H1 (cell line): ENCODE data around the gene DLX2. TPM values are rescaled to one million over a fixed set of nuclear protein-coding genes. Genes with fewer than 3 reads are reported as not detected.
"Not testable (repeated sequence)": the region's sequence is repeated elsewhere in the genome, so short reads cannot be mapped to it uniquely, and the experiment has no call there.

Source experiments
- CTCF ChIA-PET: fragments of 300-600 bp; sonication (Branson Sonifier 250); formaldehyde crosslinking; loops from one replicate; lab custom pipeline; 2021; ENCODE audit not compliant: partially characterized antibody; lab: Charles Lee
- POLR2A ChIA-PET: fragments of 300-600 bp; sonication (Branson Sonifier 250); formaldehyde crosslinking; loops from one replicate; lab custom pipeline; 2021; ENCODE audit warnings: inconsistent platforms; ENCODE audit not compliant: partially characterized antibody; lab: Charles Lee
- DNase-seq, 2 experiments: peaks; one replicate each; pipeline versions ENCODE4 v3.0.0 to v3.0.0-alpha.2; 2010 to 2022; ENCODE audit warnings: low spot score in 2 of 2, low read depth in 1 of 2, mixed read lengths in 1 of 2
- FAIRE-seq: peaks from 2 replicates; lab custom pipeline; 2011; peaks lifted over from hg19 to GRCh38; lab: Jason Lieb, UNC
- H2AFZ ChIP-seq: 2 replicates; pipeline ENCODE4 v1.8.1; 2012; ENCODE audit warnings: low read length, inconsistent platforms
- H2AK5ac ChIP-seq: 2 replicates; pipeline ENCODE4 v1.6.1; 2013; ENCODE audit warnings: low read depth, low read length
- H2BK120ac ChIP-seq: replicated peaks from 2 replicates; pipeline ENCODE3; 2013; ENCODE audit warnings: low read depth, low read length, inconsistent platforms
- H2BK12ac ChIP-seq: 2 replicates; pipeline ENCODE4 v1.6.1; 2013; ENCODE audit warnings: low read depth, low read length
- H2BK15ac ChIP-seq: 2 replicates; pipeline ENCODE4 v1.6.1; 2013; ENCODE audit warnings: low read length
- H2BK20ac ChIP-seq: 2 replicates; pipeline ENCODE4 v1.6.1; 2013; ENCODE audit warnings: low read length
- H2BK5ac ChIP-seq: 2 replicates; pipeline ENCODE4 v1.6.1; 2013; ENCODE audit warnings: low read depth, low read length
- H3K14ac ChIP-seq: 2 replicates; pipeline ENCODE4 v1.6.1; 2013; ENCODE audit warnings: inconsistent platforms; ENCODE audit not compliant: insufficient read length
- H3K18ac ChIP-seq: 2 replicates; pipeline ENCODE4 v1.6.1; 2013; ENCODE audit warnings: low read length; ENCODE audit errors: extremely low read depth
- H3K23ac ChIP-seq: 2 replicates; pipeline ENCODE4 v1.6.1; 2013; ENCODE audit warnings: inconsistent platforms; ENCODE audit not compliant: insufficient read length
- H3K23me2 ChIP-seq: 2 replicates; pipeline ENCODE4 v1.6.1; 2013; ENCODE audit warnings: low read depth, low read length
- H3K27ac ChIP-seq: 2 replicates; pipeline ENCODE4 v1.6.1; 2011; ENCODE audit warnings: low read depth, low read length, inconsistent platforms
- H3K27me3 ChIP-seq, 4 experiments: replicated peaks in 1 of 4; 1 replicate in 1 of 4; 2 replicates in 3 of 4; pipeline versions ENCODE4 v1.6.1 to v1.8.1; 2011 to 2013; ENCODE audit warnings: low read length in 3 of 4, mild to moderate bottlenecking in 3 of 4, inconsistent platforms in 2 of 4, mixed read lengths in 2 of 4, moderate library complexity in 1 of 4; ENCODE audit not compliant: control insufficient read depth in 3 of 4, insufficient read depth in 3 of 4; ENCODE audit errors: extremely low read depth in 1 of 4
- H3K36me3 ChIP-seq, 4 experiments: 2 replicates each; pipeline versions ENCODE4 v1.6.1 to v1.8.1; 2011 to 2013; ENCODE audit warnings: mild to moderate bottlenecking in 4 of 4, low read length in 3 of 4, moderate library complexity in 2 of 4, control low read depth in 1 of 4, inconsistent platforms in 1 of 4; ENCODE audit not compliant: insufficient read depth in 4 of 4, control insufficient read depth in 2 of 4
- H3K4ac ChIP-seq: replicated peaks from 2 replicates; pipeline ENCODE3; 2013; ENCODE audit warnings: low read length, low read depth, mixed read lengths, inconsistent platforms; ENCODE audit not compliant: insufficient read length
- H3K4me1 ChIP-seq, 4 experiments: replicated peaks in 1 of 4; 1 replicate in 1 of 4; 2 replicates in 3 of 4; pipeline versions ENCODE4 v1.6.1 to v1.8.1; 2011 to 2013; ENCODE audit warnings: low read length in 3 of 4, inconsistent platforms in 2 of 4, mixed read lengths in 1 of 4; ENCODE audit not compliant: insufficient read depth in 4 of 4, control insufficient read depth in 3 of 4
- H3K4me2 ChIP-seq, 2 experiments: 2 replicates each; pipeline versions ENCODE4 v1.6.1 to v1.8.1; 2011 to 2013; ENCODE audit warnings: low read depth in 2 of 2, low read length in 2 of 2, control low read depth in 1 of 2, inconsistent platforms in 1 of 2, mild to moderate bottlenecking in 1 of 2; ENCODE audit not compliant: insufficient read depth in 1 of 2
- H3K4me3 ChIP-seq, 4 experiments: fragments of 200-600, 300-600 bp in 1 of 4; sonication (generic), shearing (Covaris generic), sonication (Bioruptor Twin) in 1 of 4; 2 replicates each; pipeline versions ENCODE4 v1.5.1 to v1.8.1; 2011 to 2016; ENCODE audit warnings: low read length in 4 of 4, low read depth in 3 of 4, control low read depth in 2 of 4, inconsistent platforms in 2 of 4, mild to moderate bottlenecking in 2 of 4, mixed read lengths in 1 of 4, moderate library complexity in 1 of 4; ENCODE audit not compliant: insufficient read depth in 2 of 4; ENCODE audit errors: extremely low read depth in 1 of 4
- H3K56ac ChIP-seq: replicated peaks from 2 replicates; pipeline ENCODE3; 2013; ENCODE audit warnings: low read depth, mild to moderate bottlenecking, mixed read lengths, low read length, inconsistent platforms; ENCODE audit not compliant: insufficient read length
- H3K79me1 ChIP-seq: 2 replicates; pipeline ENCODE4 v1.6.1; 2013; ENCODE audit warnings: low read depth, low read length, control low read depth
- H3K79me2 ChIP-seq, 2 experiments: 2 replicates each; pipeline versions ENCODE4 v1.6.1 to v1.8.1; 2012 to 2013; ENCODE audit warnings: low read length in 2 of 2, mild to moderate bottlenecking in 2 of 2, inconsistent platforms in 1 of 2; ENCODE audit not compliant: insufficient read depth in 2 of 2, control insufficient read depth in 1 of 2
- H3K9ac ChIP-seq, 4 experiments: replicated peaks in 1 of 4; 1 replicate in 1 of 4; 2 replicates in 3 of 4; pipeline versions ENCODE4 v1.6.1 to v1.8.1; 2011 to 2013; ENCODE audit warnings: low read depth in 3 of 4, low read length in 3 of 4, control low read depth in 2 of 4, mild to moderate bottlenecking in 2 of 4, moderate library complexity in 2 of 4, inconsistent platforms in 1 of 4; ENCODE audit errors: extremely low read depth in 1 of 4
- H3K9me3 ChIP-seq, 2 experiments: 2 replicates each; pipeline versions ENCODE4 v1.6.1 to v1.8.1; 2012 to 2013; ENCODE audit warnings: mild to moderate bottlenecking in 2 of 2, moderate library complexity in 2 of 2, control low read depth in 1 of 2, inconsistent platforms in 1 of 2, low read depth in 1 of 2, low read length in 1 of 2, mixed read lengths in 1 of 2; ENCODE audit not compliant: insufficient read depth in 2 of 2
- H4K20me1 ChIP-seq, 2 experiments: replicated peaks in 1 of 2; 2 replicates each; pipeline versions ENCODE3 to v1.8.1; 2011 to 2013; ENCODE audit warnings: inconsistent platforms in 2 of 2, low read length in 2 of 2, mild to moderate bottlenecking in 1 of 2; ENCODE audit not compliant: insufficient read depth in 2 of 2, control insufficient read depth in 1 of 2
- H4K5ac ChIP-seq: 2 replicates; pipeline ENCODE4 v1.6.1; 2013; ENCODE audit warnings: low read length, low read depth, mixed read lengths, inconsistent platforms; ENCODE audit not compliant: insufficient read length
- H4K8ac ChIP-seq: 2 replicates; pipeline ENCODE4 v1.8.0; 2013; ENCODE audit warnings: mild to moderate bottlenecking, moderate library complexity, low read length, inconsistent platforms; ENCODE audit not compliant: insufficient read depth; ENCODE audit errors: extremely low read depth
- H4K91ac ChIP-seq: replicated peaks from 2 replicates; pipeline ENCODE3; 2013; ENCODE audit warnings: low read length, mixed read lengths, inconsistent platforms; ENCODE audit not compliant: insufficient read length
- WGBS, 2 experiments: shearing (Covaris generic) in 1 of 2; methylation state at CpG; one replicate each; pipeline versions ENCODE4 v1.1.6 to v1.1.7; 2013 to 2015; ENCODE audit warnings: low lambda C conversion rate in 2 of 2, mixed read lengths in 2 of 2, inconsistent platforms in 1 of 2, low coverage in 1 of 2, missing lambda C conversion rate in 1 of 2; ENCODE audit not compliant: insufficient replicate concordance in 2 of 2, insufficient coverage in 1 of 2, insufficient read length in 1 of 2; ENCODE audit errors: extremely low coverage in 1 of 2, missing lambda C conversion rate in 1 of 2; 5-methylcytosine and 5-hydroxymethylcytosine counted together
- polyA plus RNA-seq, 7 experiments: library from polyadenylated mRNA; depleted of rRNA in 3 of 7; stranded (reverse) in 5 of 7; unstranded in 2 of 7; fragments of >200 nt in 5 of 7; fragments of 200-250 nt in 2 of 7; gene quantifications; 1 replicate in 5 of 7; 2 replicates in 1 of 7; 4 replicates in 1 of 7; pipeline versions ENCODE4 v1.2.1 to v1.2.3, GENCODE V29; 2011 to 2013; ENCODE audit warnings: missing spikeins in 2 of 7, mixed read lengths in 2 of 7
- total RNA-seq: library from RNA; stranded (reverse); fragmentation: NEBNext Ultra II Directional; extraction: Animal tissue kit (Norgen Biotek cat#: 25700); gene quantifications from 2 replicates; pipeline ENCODE4 v1.2.1, GENCODE V29; 2021

DLX2 gene
- total and polyA plus RNA-seq, 2 of the 8 experiments (the other 6 are each of a cell fraction or from before 2014, with no cell fraction given) = 0.45 TPM; not detected in 1

DNA sequence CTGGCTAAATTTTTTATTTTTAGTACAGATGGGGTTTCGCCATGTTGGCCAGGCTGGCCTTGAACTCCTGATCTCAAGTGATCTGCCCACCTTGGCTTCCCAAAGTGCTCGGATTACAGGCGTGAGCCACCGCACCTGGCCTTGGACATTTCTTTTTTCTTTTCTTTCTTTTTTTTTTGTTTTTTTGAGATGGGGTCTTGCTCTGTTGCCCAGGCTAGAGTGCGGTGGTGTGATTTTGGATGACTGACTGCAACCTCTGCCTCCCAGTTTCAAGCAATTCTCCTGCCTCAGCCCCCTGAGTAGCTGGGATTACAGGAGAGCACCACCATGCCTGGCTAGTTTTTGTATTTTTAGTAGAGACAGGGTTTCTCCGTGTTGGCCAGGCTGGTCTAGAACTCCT is 11.5 kb upstream of the DLX2 start:
- H2BK20ac ChIP-seq, H4K5ac ChIP-seq, DNase-seq, H4K8ac ChIP-seq, H4K91ac ChIP-seq, H3K56ac ChIP-seq, H3K9me3 ChIP-seq, H2BK15ac ChIP-seq, POLR2A ChIA-PET, H3K27ac ChIP-seq, FAIRE-seq, H3K79me1 ChIP-seq, H2BK5ac ChIP-seq, H2AFZ ChIP-seq, H3K9ac ChIP-seq, H3K23ac ChIP-seq, H4K20me1 ChIP-seq, H3K18ac ChIP-seq, H3K4ac ChIP-seq, H3K79me2 ChIP-seq, H3K14ac ChIP-seq, H2BK120ac ChIP-seq, H2BK12ac ChIP-seq, H2AK5ac ChIP-seq, H3K23me2 ChIP-seq, H3K4me3 ChIP-seq, H3K4me2 ChIP-seq, H3K36me3 ChIP-seq: not testable (repeated sequence)
- Histone ChIP-seq H3K4me1 (peaks cover 3 to 11% (median 6%) of the 10 kb centered on the region in 4 experiments; a peak in 5 of 7 replicates), H3K27me3 (peaks cover 14 to 29% (median 22%) of the 10 kb centered on the region in 4 experiments)
- 89% methylated on average over 6 of the region's 6 CpGs; no CpG with 5 or more reads in 1 of the 2 experiments for WGBS, 2 experiments
- CTCF ChIA-PET = interaction anchor here (0.5 to 4.8 kb wide), 40 partner anchors 10 to 562 kb away, joined by 3 to 38 read pairs (median 4); no protein-coding TSS in a partner anchor
